HUES64 (cell line): ENCODE data around the gene ALX4.
A peak's percentile ranks its signal among the peaks of the same experiment; 100 is the strongest.

ENCODE experiments used
- H3K27ac ChIP-seq: 2 replicates; pipeline ENCODE4 v1.7.0; 2013; ENCODE audit warnings: low read depth, low read length, inconsistent platforms
- H3K27me3 ChIP-seq: 2 replicates; pipeline ENCODE4 v1.6.1; 2013; ENCODE audit warnings: mild to moderate bottlenecking, low read length; ENCODE audit not compliant: insufficient read depth
- H3K36me3 ChIP-seq: 2 replicates; pipeline ENCODE4 v1.6.1; 2013; ENCODE audit warnings: mild to moderate bottlenecking, low read length; ENCODE audit not compliant: insufficient read depth
- H3K4me1 ChIP-seq: 2 replicates; pipeline ENCODE4 v1.6.1; 2013; ENCODE audit warnings: mild to moderate bottlenecking, low read length, moderate library complexity; ENCODE audit not compliant: insufficient read depth
- H3K4me3 ChIP-seq: 2 replicates; pipeline ENCODE4 v1.5.1; 2013; ENCODE audit warnings: mild to moderate bottlenecking, low read length, moderate library complexity
- H3K9ac ChIP-seq: 2 replicates; pipeline ENCODE4 v1.6.1; 2013; ENCODE audit warnings: mild to moderate bottlenecking, low read depth, low read length
- H3K9me3 ChIP-seq: 2 replicates; pipeline ENCODE4 v1.6.1; 2013; ENCODE audit warnings: low read depth, low read length; ENCODE audit not compliant: insufficient read depth
- WGBS: fragments of 150-250, 120-280 bp; methylation state at CpG from one replicate; pipeline ENCODE4 v1.1.7; 2013; ENCODE audit warnings: missing lambda C conversion rate; 5-methylcytosine and 5-hydroxymethylcytosine counted together

The ALX4 gene

GRCh38 chr11:44314733-44315132, 4.8 kb upstream of the ALX4 start:
- no peaks in the 10 kb centered on the region for H3K9me3 ChIP-seq
- H3K4me3 ChIP-seq: no peak overlapping the region
- H3K36me3 ChIP-seq: no peaks in the 10 kb centered on the region
- WGBS: 25% methylated on average over 2 of the region's 2 CpGs
- H3K27ac ChIP-seq: no peak overlapping the region
- H3K9ac ChIP-seq: no peak overlapping the region
- H3K27me3 ChIP-seq: peaks cover 100% of the 10 kb centered on the region
- peaks cover 12% of the 10 kb centered on the region for H3K4me1 ChIP-seq

GRCh38 chr11:44313761-44314489, 4.0 kb upstream of the ALX4 start:
- WGBS: 13% methylated on average over 9 of the region's 9 CpGs
- Histone ChIP-seq H3K4me3 (no peak overlapping the region), H3K36me3 (no peaks in the 10 kb centered on the region), H3K27me3 (peaks cover 100% of the 10 kb centered on the region), H3K27ac (no peak overlapping the region), H3K4me1 (peaks cover 12% of the 10 kb centered on the region), H3K9me3 (no peaks in the 10 kb centered on the region), H3K9ac (no peak overlapping the region)

GRCh38 chr11:44312876-44313275, 2.9 kb upstream of the ALX4 start:
- Histone ChIP-seq H3K4me1 (peaks cover 16% of the 10 kb centered on the region), H3K27ac (no peak overlapping the region), H3K4me3 (no peak overlapping the region), H3K9me3 (no peaks in the 10 kb centered on the region), H3K9ac (no peak overlapping the region), H3K27me3 (peaks cover 100% of the 10 kb centered on the region), H3K36me3 (no peaks in the 10 kb centered on the region)
- 3% methylated on average over 4 of the region's 4 CpGs for WGBS

GRCh38 chr11:44311339-44312261, 1.7 kb upstream of the ALX4 start:
- H3K4me3 ChIP-seq: no peak overlapping the region
- no peaks in the 10 kb centered on the region for H3K36me3 ChIP-seq
- H3K9me3 ChIP-seq: no peaks in the 10 kb centered on the region; the same call in 1 of the 2 replicates
- H3K27me3 ChIP-seq: peaks cover 100% of the 10 kb centered on the region
- H3K9ac ChIP-seq: no peak overlapping the region
- no peak overlapping the region for H3K27ac ChIP-seq
- WGBS: 5% methylated on average over 44 of the region's 44 CpGs
- peaks cover 18% of the 10 kb centered on the region for H3K4me1 ChIP-seq

- H3K36me3 ChIP-seq: no peaks in the 10 kb centered on the region
- peaks cover 100% of the 10 kb centered on the region for H3K27me3 ChIP-seq
- peaks cover 27% of the 10 kb centered on the region for H3K4me1 ChIP-seq
- H3K27ac ChIP-seq: no peak overlapping the region
- no peaks in the 10 kb centered on the region; the same call in 1 of the 2 replicates for H3K9me3 ChIP-seq
- peak overlapping the region; percentile 50 for H3K4me3 ChIP-seq
- H3K9ac ChIP-seq: no peak overlapping the region
- 1% methylated on average over 48 of the region's 49 CpGs for WGBS
Observed at GRCh38 chr11:44310463-44311272, 729 bp upstream of the ALX4 start.

GRCh38 chr11:44310206-44310462, 195 bp upstream of the ALX4 start:
- Histone ChIP-seq H3K36me3 (no peaks in the 10 kb centered on the region), H3K9me3 (no peaks in the 10 kb centered on the region; the same call in 1 of the 2 replicates), H3K4me3 (peak overlapping the region; percentile 50), H3K27me3 (peaks cover 100% of the 10 kb centered on the region), H3K9ac (no peak overlapping the region), H3K4me1 (peaks cover 27% of the 10 kb centered on the region), H3K27ac (no peak overlapping the region)
- WGBS: 0% methylated on average over 6 of the region's 6 CpGs

- Histone ChIP-seq H3K36me3 (no peaks in the 10 kb centered on the region), H3K27me3 (peaks cover 100% of the 10 kb centered on the region), H3K9ac (no peak overlapping the region), H3K9me3 (no peaks in the 10 kb centered on the region; the same call in 1 of the 2 replicates), H3K4me3 (peak overlapping the region; percentile 50), H3K27ac (no peak overlapping the region), H3K4me1 (peaks cover 27% of the 10 kb centered on the region)
- WGBS: 1% methylated on average over 57 of the region's 57 CpGs
Observed at GRCh38 chr11:44308923-44309477, 939 bp downstream of the ALX4 start.

GRCh38 chr11:44308256-44308922, 1.6 kb downstream of the ALX4 start:
- WGBS: 28% methylated on average over 20 of the region's 20 CpGs
- Histone ChIP-seq H3K36me3 (no peaks in the 10 kb centered on the region), H3K9me3 (no peaks in the 10 kb centered on the region; the same call in 1 of the 2 replicates), H3K4me3 (no peak overlapping the region), H3K4me1 (peaks cover 27% of the 10 kb centered on the region), H3K27me3 (peaks cover 100% of the 10 kb centered on the region), H3K9ac (no peak overlapping the region), H3K27ac (no peak overlapping the region)

- 38% methylated on average over 10 of the region's 10 CpGs for WGBS
- no peaks in the 10 kb centered on the region for H3K36me3 ChIP-seq
- H3K27me3 ChIP-seq: peaks cover 100% of the 10 kb centered on the region
- H3K4me1 ChIP-seq: peaks cover 27% of the 10 kb centered on the region
- no peak overlapping the region for H3K27ac ChIP-seq
- no peak overlapping the region for H3K4me3 ChIP-seq
- H3K9me3 ChIP-seq: no peaks in the 10 kb centered on the region; the same call in 1 of the 2 replicates
- no peak overlapping the region for H3K9ac ChIP-seq
Observed at GRCh38 chr11:44307340-44308099, 2.4 kb downstream of the ALX4 start.

GRCh38 chr11:44306918-44307244, 3.1 kb downstream of the ALX4 start:
- 6% methylated on average over 7 of the region's 7 CpGs for WGBS
- Histone ChIP-seq H3K27ac (no peak overlapping the region), H3K9ac (no peak overlapping the region), H3K27me3 (peaks cover 100% of the 10 kb centered on the region), H3K36me3 (no peaks in the 10 kb centered on the region), H3K4me3 (no peak overlapping the region), H3K4me1 (peaks cover 27% of the 10 kb centered on the region), H3K9me3 (no peaks in the 10 kb centered on the region; the same call in 1 of the 2 replicates)
